SK-N-MC (cell line): ENCODE data around the gene GABRG2.

Source experiments
- EZH2 ChIP-seq: fragments of 200-600 bp; sonication (generic); IDR thresholded peaks from one replicate; pipeline ENCODE4 v1.6.1; 2017; ENCODE audit warnings: antibody characterized with exemption
- FOXP2 ChIP-seq: optimal IDR thresholded peaks from 2 replicates; pipeline ENCODE3; 2011; ENCODE audit warnings: mild to moderate bottlenecking, moderate library complexity; ENCODE audit not compliant: insufficient read depth; ENCODE audit errors: extremely low read length, control extremely low read depth
- POLR2AphosphoS5 ChIP-seq: IDR thresholded peaks from 2 replicates; pipeline ENCODE4 v1.6.1; 2012; ENCODE audit warnings: mild to moderate bottlenecking, low read depth, low read length, borderline replicate concordance

DNA sequence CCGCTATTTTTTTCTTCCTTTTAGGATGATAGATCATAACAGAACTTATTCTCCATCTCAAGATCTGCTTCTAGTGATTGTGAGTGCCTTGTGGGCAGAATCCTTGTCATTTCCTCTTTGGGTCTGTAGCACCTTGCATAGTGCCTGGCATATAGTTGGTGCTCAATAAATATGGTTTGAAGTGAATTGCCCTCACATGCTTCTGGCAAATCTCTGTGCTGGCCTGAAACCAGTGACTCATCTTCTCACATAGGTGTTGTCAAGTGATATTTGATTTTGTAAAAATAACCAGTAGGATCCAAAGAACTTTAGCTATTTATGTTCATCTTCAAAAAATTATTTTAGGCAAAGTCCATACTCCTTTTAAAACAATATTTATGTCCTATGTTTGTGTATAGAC, 86.7 kb downstream of the GABRG2 start:
- no peak for TF ChIP-seq POLR2AphosphoS5
- no peak for TF ChIP-seq FOXP2
- TF ChIP-seq EZH2, result no peak
